ENCODE data around the gene MIXL1.

- TF ChIP-seq CTCF (IDR thresholded peaks at IDR 0.05) (no peak), POLR2A (IDR thresholded peaks at IDR 0.05) (no peak)
Observed at GRCh38 chr1:226212545-226212944, 10.9 kb upstream of the MIXL1 start.

All from lower leg skin (tissue), 3 donors.